Memory B cell (primary cell): ENCODE measurements around the gene COL23A1.

Experiments used
- ATAC-seq: fragments of 150-1000 bp; cut with Tn5 transposase; 2 replicates; pipeline ENCODE4 v1.10.0; 2021; ENCODE audit warnings: low read depth, mild to moderate bottlenecking, moderate library complexity
- DNase-seq, 2 donors: peaks; one replicate each; pipeline ENCODE4 v3.0.0; 2022; ENCODE audit warnings: low spot score in 2 of 2
- H3K27ac Mint-ChIP-seq: one replicate; pipeline ENCODE4 v1.8.0; 2022; ENCODE audit warnings: mild to moderate bottlenecking, moderate library complexity, mixed read lengths
- H3K27me3 Mint-ChIP-seq: one replicate; pipeline ENCODE4 v1.8.0; 2022; ENCODE audit warnings: mixed read lengths
- H3K36me3 Mint-ChIP-seq: one replicate; pipeline ENCODE4 v1.8.0; 2022; ENCODE audit warnings: mild to moderate bottlenecking, mixed read lengths
- H3K4me1 Mint-ChIP-seq: one replicate; pipeline ENCODE4 v1.8.0; 2022; ENCODE audit warnings: mixed read lengths
- H3K4me3 Mint-ChIP-seq: one replicate; pipeline ENCODE4 v1.8.0; 2022; ENCODE audit warnings: mild to moderate bottlenecking, moderate library complexity, mixed read lengths
- H3K9me3 Mint-ChIP-seq: one replicate; pipeline ENCODE4 v1.8.0; 2022; ENCODE audit warnings: mixed read lengths

Gene COL23A1

GRCh38 chr5:178223828-178224335 is 366.3 kb downstream of the COL23A1 start:
- DNase-seq, result no peak
- peaks cover 35% of the 10 kb centered on the region for H3K4me1 Mint-ChIP-seq
- no peaks in the 10 kb centered on the region for H3K27me3 Mint-ChIP-seq
- H3K9me3 Mint-ChIP-seq, result no peaks in the 10 kb centered on the region
- H3K36me3 Mint-ChIP-seq, result peaks cover 33% of the 10 kb centered on the region
- H3K27ac Mint-ChIP-seq, result no peak overlapping the region
- no peak overlapping the region for H3K4me3 Mint-ChIP-seq
- no peak for ATAC-seq

- Mint-ChIP-seq H3K4me1 (peaks cover 32% of the 10 kb centered on the region), H3K27me3 (no peaks in the 10 kb centered on the region), H3K36me3 (peaks cover 29% of the 10 kb centered on the region), H3K4me3 (no peak overlapping the region), H3K9me3 (no peaks in the 10 kb centered on the region), H3K27ac (no peak overlapping the region)
- DNase-seq (no peak), ATAC-seq (no peak)
These were observed 366.9 kb downstream of the COL23A1 start for GRCh38 chr5:178223196-178223773.

- Mint-ChIP-seq H3K4me3 (no peak overlapping the region), H3K36me3 (peaks cover 23% of the 10 kb centered on the region), H3K27me3 (no peaks in the 10 kb centered on the region), H3K27ac (no peak overlapping the region), H3K4me1 (peaks cover 23% of the 10 kb centered on the region), H3K9me3 (no peaks in the 10 kb centered on the region)
- ATAC-seq (no peak), DNase-seq (no peak)
These were observed 367.9 kb downstream of the COL23A1 start for GRCh38 chr5:178222292-178222691.

GRCh38 chr5:178221853-178222252 is 368.3 kb downstream of the COL23A1 start:
- no peak for ATAC-seq
- H3K4me3 Mint-ChIP-seq, result no peak overlapping the region

GRCh38 chr5:178221282-178221681 is 368.9 kb downstream of the COL23A1 start:
- Mint-ChIP-seq H3K27ac (peak overlapping the region; percentile 73), H3K4me1 (peaks cover 22% of the 10 kb centered on the region), H3K4me3 (no peak overlapping the region), H3K36me3 (peaks cover 18% of the 10 kb centered on the region), H3K27me3 (no peaks in the 10 kb centered on the region), H3K9me3 (no peaks in the 10 kb centered on the region)
- DNase-seq, result no peak
- peak; percentile 37 for ATAC-seq

More at GRCh38 chr5:178221853-178222252, 368.3 kb downstream of the COL23A1 start:
- H3K4me1 Mint-ChIP-seq, result peaks cover 22% of the 10 kb centered on the region
- DNase-seq, result no peak
- H3K36me3 Mint-ChIP-seq, result peaks cover 20% of the 10 kb centered on the region
- peak overlapping the region; percentile 73 for H3K27ac Mint-ChIP-seq
- H3K27me3 Mint-ChIP-seq, result no peaks in the 10 kb centered on the region
- no peaks in the 10 kb centered on the region for H3K9me3 Mint-ChIP-seq

GRCh38 chr5:178218827-178219226 is 371.4 kb downstream of the COL23A1 start:
- DNase-seq, result no peak
- Mint-ChIP-seq H3K36me3 (peaks cover 24% of the 10 kb centered on the region), H3K4me1 (peaks cover 26% of the 10 kb centered on the region), H3K4me3 (no peak overlapping the region), H3K27me3 (no peaks in the 10 kb centered on the region), H3K9me3 (no peaks in the 10 kb centered on the region), H3K27ac (no peak overlapping the region)
- no peak for ATAC-seq

GRCh38 chr5:178218237-178218776 is 371.9 kb downstream of the COL23A1 start:
- peaks cover 24% of the 10 kb centered on the region for H3K4me1 Mint-ChIP-seq
- peaks cover 24% of the 10 kb centered on the region for H3K36me3 Mint-ChIP-seq
- no peak overlapping the region for H3K27ac Mint-ChIP-seq
- DNase-seq (no peak), ATAC-seq (no peak)
- no peaks in the 10 kb centered on the region for H3K9me3 Mint-ChIP-seq
- no peaks in the 10 kb centered on the region for H3K27me3 Mint-ChIP-seq
- H3K4me3 Mint-ChIP-seq, result no peak overlapping the region

- H3K27ac Mint-ChIP-seq, result no peak overlapping the region
- H3K27me3 Mint-ChIP-seq, result no peaks in the 10 kb centered on the region
- peaks cover 20% of the 10 kb centered on the region for H3K4me1 Mint-ChIP-seq
- H3K9me3 Mint-ChIP-seq, result no peaks in the 10 kb centered on the region
- ATAC-seq, result no peak
- peaks cover 21% of the 10 kb centered on the region for H3K36me3 Mint-ChIP-seq
- no peak overlapping the region for H3K4me3 Mint-ChIP-seq
- no peak for DNase-seq
These were observed 373.4 kb downstream of the COL23A1 start for GRCh38 chr5:178216779-178217178.

GRCh38 chr5:178216088-178216534 is 374.1 kb downstream of the COL23A1 start:
- peak; percentile 73 for ATAC-seq
- no peaks in the 10 kb centered on the region for H3K27me3 Mint-ChIP-seq

GRCh38 chr5:178215280-178216002 is 374.8 kb downstream of the COL23A1 start:
- Mint-ChIP-seq H3K4me1 (peaks cover 15% of the 10 kb centered on the region), H3K27me3 (no peaks in the 10 kb centered on the region), H3K36me3 (peaks cover 18% of the 10 kb centered on the region), H3K27ac (peak overlapping the region; percentile 40), H3K4me3 (no peak overlapping the region), H3K9me3 (no peaks in the 10 kb centered on the region)
- DNase-seq, result no peak
- ATAC-seq, result no peak

More at GRCh38 chr5:178216088-178216534, 374.1 kb downstream of the COL23A1 start:
- no peaks in the 10 kb centered on the region for H3K9me3 Mint-ChIP-seq
- peak overlapping the region; percentile 40 for H3K27ac Mint-ChIP-seq
- peaks cover 18% of the 10 kb centered on the region for H3K36me3 Mint-ChIP-seq
- H3K4me3 Mint-ChIP-seq, result no peak overlapping the region
- H3K4me1 Mint-ChIP-seq, result peaks cover 15% of the 10 kb centered on the region
- no peak for DNase-seq

- H3K4me1 Mint-ChIP-seq, result peaks cover 19% of the 10 kb centered on the region
- H3K27ac Mint-ChIP-seq, result no peak overlapping the region
- peaks cover 27% of the 10 kb centered on the region for H3K36me3 Mint-ChIP-seq
- H3K9me3 Mint-ChIP-seq, result no peaks in the 10 kb centered on the region
- DNase-seq (no peak), ATAC-seq (no peak)
- no peaks in the 10 kb centered on the region for H3K27me3 Mint-ChIP-seq
- H3K4me3 Mint-ChIP-seq, result no peak overlapping the region
These were observed 375.9 kb downstream of the COL23A1 start for GRCh38 chr5:178214160-178214803.

- Mint-ChIP-seq H3K27me3 (no peaks in the 10 kb centered on the region), H3K4me3 (no peak overlapping the region), H3K9me3 (no peaks in the 10 kb centered on the region), H3K27ac (no peak overlapping the region), H3K4me1 (peaks cover 21% of the 10 kb centered on the region), H3K36me3 (peaks cover 30% of the 10 kb centered on the region)
- ATAC-seq, result no peak
- no peak for DNase-seq
These were observed 376.4 kb downstream of the COL23A1 start for GRCh38 chr5:178213748-178214151.

GRCh38 chr5:178213003-178213461 is 377.2 kb downstream of the COL23A1 start:
- no peak for DNase-seq
- H3K27me3 Mint-ChIP-seq, result no peaks in the 10 kb centered on the region
- peaks cover 34% of the 10 kb centered on the region for H3K36me3 Mint-ChIP-seq
- no peak for ATAC-seq
- no peaks in the 10 kb centered on the region for H3K9me3 Mint-ChIP-seq
- no peak overlapping the region for H3K4me3 Mint-ChIP-seq
- peaks cover 25% of the 10 kb centered on the region for H3K4me1 Mint-ChIP-seq
- H3K27ac Mint-ChIP-seq, result no peak overlapping the region
